Measurements from ENCODE around the gene RBKS. TPM values are rescaled to one million over a fixed set of nuclear protein-coding genes. Genes with fewer than 3 reads are reported as not detected.

Gene RBKS
- total and polyA plus RNA-seq, 2 of the 13 experiments (the other 11 are each of a cell fraction or from before 2014, with no cell fraction given), result 7.7 to 8.3 TPM

DNA sequence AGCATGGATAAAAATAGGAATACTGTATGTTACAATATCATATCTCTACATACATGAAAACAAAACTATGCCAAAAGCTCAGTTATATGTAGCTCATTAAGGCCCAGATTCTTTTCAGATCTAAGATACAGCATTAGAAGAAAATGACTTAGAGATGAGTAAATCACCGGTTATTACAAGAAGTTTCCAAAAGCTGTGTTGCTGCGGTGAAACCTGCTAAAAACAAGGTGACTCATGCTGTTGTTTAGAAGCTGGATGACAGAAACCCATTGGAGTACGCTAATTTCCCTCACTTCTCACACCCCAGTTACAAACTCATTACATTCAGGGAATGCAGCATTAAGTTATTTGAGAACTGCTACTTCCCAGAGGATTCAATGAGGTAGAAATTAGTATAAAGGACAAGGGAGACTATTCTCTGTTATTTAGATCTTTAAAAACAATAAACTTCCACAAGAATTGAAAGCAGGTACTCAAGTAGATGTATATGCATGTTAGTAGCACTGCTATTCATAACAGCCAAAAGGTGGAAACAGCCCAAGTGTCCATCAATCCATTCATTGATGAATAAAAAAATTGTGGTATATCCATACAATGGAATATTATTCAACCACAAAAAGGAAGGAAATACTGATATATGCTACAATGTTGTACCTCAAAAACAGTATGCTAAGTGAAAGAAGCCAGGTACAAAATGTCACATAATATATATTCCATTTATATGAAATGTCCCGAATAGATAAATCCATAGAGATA lies 32.6 kb downstream of the RBKS start:
- Histone ChIP-seq H3K4me1 (ENCODE audit: insufficient read depth, low read length) (peaks cover 8% of the 10 kb centered on the region), H3K27ac (ENCODE audit: extremely low read length, insufficient read depth, low read length) (no peak overlapping the region), H4K20me1 (ENCODE audit: insufficient read depth, low read length) (no peaks in the 10 kb centered on the region), H3K9ac (ENCODE audit: insufficient read depth, low read depth, low read length) (no peak overlapping the region), H3K4me3 (replicated peaks in 1 of 3; ENCODE audit: insufficient read depth in 1 of 3, low read depth in 2 of 3, low read length in 3 of 3) (no peak overlapping the region), H3K79me2 (ENCODE audit: insufficient read depth, low read length) (no peaks in the 10 kb centered on the region), H3K36me3 (replicated peaks in 1 of 2; ENCODE audit: control insufficient read depth in 1 of 2, insufficient read depth in 2 of 2, low read length in 2 of 2) (no peaks in the 10 kb centered on the region), H2AFZ (ENCODE audit: low read length) (no peak overlapping the region), H3K4me2 (ENCODE audit: low read depth, low read length) (no peak overlapping the region), H3K9me3 (ENCODE audit: low read length) (no peaks in the 10 kb centered on the region), H3K27me3 (ENCODE audit: control insufficient read depth in 1 of 2, insufficient read depth in 2 of 2, low read length in 2 of 2) (no peaks in the 10 kb centered on the region)
- in situ Hi-C loops (cut with HindIII; ENCODE audit: extremely low pct_ligation_motif_present, low pct_unique_long_range_greater_than_20kb) (no loop called here), intact Hi-C loops (cut with micrococcal nuclease; ENCODE audit: unreplicated experiment) (no loop called here)
- no peak for ATAC-seq
- BruUV-seq (replicated peaks), result no TSS peak
- WGBS (ENCODE audit: low lambda C conversion rate), result 95% methylated on average over 4 of the region's 4 CpGs
- no peak for DNase-seq (ENCODE audit: low spot score)
- no peak for FAIRE-seq
- ChIA-PET CTCF (ENCODE audit: low intra/inter-chr PET ratio, low total read pairs) (no interaction called here), POLR2A (no interaction called here)
- TF ChIP-seq SP140L (CRISPR knock-in tag; IDR thresholded peaks at IDR 0.05; ENCODE audit: borderline replicate concordance) (no peak), ZNF205 (CRISPR knock-in tag; IDR thresholded peaks at IDR 0.05) (no peak), ZNF333 (CRISPR knock-in tag; IDR thresholded peaks at IDR 0.05; ENCODE audit: borderline replicate concordance) (no peak), ZNF549 (CRISPR knock-in tag; IDR thresholded peaks at IDR 0.05) (no peak), ZNF12 (CRISPR knock-in tag; IDR thresholded peaks at IDR 0.05) (no peak), HNRNPH1 (optimal IDR thresholded peaks at IDR 0.05; ENCODE audit: low read depth, low read length) (no peak)
- TF ChIP-seq, protein P1, sequence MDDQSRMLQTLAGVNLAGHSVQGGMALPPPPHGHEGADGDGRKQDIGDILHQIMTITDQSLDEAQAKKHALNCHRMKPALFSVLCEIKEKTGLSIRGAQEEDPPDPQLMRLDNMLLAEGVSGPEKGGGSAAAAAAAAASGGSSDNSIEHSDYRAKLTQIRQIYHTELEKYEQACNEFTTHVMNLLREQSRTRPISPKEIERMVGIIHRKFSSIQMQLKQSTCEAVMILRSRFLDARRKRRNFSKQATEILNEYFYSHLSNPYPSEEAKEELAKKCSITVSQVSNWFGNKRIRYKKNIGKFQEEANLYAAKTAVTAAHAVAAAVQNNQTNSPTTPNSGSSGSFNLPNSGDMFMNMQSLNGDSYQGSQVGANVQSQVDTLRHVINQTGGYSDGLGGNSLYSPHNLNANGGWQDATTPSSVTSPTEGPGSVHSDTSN (CRISPR knock-in tag; IDR thresholded peaks at IDR 0.05; ENCODE audit: borderline replicate concordance), result no peak
- TF ChIP-seq, protein P2, sequence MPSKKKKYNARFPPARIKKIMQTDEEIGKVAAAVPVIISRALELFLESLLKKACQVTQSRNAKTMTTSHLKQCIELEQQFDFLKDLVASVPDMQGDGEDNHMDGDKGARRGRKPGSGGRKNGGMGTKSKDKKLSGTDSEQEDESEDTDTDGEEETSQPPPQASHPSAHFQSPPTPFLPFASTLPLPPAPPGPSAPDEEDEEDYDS (CRISPR knock-in tag; IDR thresholded peaks at IDR 0.05), result no peak
- TF ChIP-seq, protein P3, sequence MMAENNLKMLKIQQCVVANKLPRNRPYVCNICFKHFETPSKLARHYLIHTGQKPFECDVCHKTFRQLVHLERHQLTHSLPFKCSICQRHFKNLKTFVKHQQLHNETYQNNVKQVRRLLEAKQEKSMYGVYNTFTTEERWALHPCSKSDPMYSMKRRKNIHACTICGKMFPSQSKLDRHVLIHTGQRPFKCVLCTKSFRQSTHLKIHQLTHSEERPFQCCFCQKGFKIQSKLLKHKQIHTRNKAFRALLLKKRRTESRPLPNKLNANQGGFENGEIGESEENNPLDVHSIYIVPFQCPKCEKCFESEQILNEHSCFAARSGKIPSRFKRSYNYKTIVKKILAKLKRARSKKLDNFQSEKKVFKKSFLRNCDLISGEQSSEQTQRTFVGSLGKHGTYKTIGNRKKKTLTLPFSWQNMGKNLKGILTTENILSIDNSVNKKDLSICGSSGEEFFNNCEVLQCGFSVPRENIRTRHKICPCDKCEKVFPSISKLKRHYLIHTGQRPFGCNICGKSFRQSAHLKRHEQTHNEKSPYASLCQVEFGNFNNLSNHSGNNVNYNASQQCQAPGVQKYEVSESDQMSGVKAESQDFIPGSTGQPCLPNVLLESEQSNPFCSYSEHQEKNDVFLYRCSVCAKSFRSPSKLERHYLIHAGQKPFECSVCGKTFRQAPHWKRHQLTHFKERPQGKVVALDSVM (CRISPR knock-in tag; IDR thresholded peaks at IDR 0.05), result no peak
- TF ChIP-seq, protein P4, sequence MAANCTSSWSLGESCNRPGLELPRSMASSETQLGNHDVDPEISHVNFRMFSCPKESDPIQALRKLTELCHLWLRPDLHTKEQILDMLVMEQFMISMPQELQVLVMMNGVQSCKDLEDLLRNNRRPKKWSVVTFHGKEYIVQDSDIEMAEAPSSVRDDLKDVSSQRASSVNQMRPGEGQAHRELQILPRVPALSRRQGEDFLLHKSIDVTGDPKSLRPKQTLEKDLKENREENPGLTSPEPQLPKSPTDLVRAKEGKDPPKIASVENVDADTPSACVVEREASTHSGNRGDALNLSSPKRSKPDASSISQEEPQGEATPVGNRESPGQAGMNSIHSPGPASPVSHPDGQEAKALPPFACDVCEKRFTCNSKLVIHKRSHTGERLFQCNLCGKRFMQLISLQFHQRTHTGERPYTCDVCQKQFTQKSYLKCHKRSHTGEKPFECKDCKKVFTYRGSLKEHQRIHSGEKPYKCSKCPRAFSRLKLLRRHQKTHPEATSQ (CRISPR knock-in tag; IDR thresholded peaks at IDR 0.05; ENCODE audit: borderline replicate concordance), result no peak
- TF ChIP-seq, protein P5, sequence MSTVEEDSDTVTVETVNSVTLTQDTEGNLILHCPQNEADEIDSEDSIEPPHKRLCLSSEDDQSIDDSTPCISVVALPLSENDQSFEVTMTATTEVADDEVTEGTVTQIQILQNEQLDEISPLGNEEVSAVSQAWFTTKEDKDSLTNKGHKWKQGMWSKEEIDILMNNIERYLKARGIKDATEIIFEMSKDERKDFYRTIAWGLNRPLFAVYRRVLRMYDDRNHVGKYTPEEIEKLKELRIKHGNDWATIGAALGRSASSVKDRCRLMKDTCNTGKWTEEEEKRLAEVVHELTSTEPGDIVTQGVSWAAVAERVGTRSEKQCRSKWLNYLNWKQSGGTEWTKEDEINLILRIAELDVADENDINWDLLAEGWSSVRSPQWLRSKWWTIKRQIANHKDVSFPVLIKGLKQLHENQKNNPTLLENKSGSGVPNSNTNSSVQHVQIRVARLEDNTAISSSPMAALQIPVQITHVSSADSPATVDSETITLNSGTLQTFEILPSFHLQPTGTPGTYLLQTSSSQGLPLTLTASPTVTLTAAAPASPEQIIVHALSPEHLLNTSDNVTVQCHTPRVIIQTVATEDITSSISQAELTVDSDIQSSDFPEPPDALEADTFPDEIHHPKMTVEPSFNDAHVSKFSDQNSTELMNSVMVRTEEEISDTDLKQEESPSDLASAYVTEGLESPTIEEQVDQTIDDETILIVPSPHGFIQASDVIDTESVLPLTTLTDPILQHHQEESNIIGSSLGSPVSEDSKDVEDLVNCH (CRISPR knock-in tag; IDR thresholded peaks at IDR 0.05), result no peak

Data from HepG2 (cell line).